Limb (tissue), 2 donors: ENCODE measurements around the gene CTNNA1.
"Not testable (repeated sequence)": the region's sequence is repeated elsewhere in the genome, so short reads cannot be mapped to it uniquely, and the experiment has no call there.

ENCODE experiments used
- DNase-seq, 2 donors: peaks; one replicate each; pipeline ENCODE4 v3.0.0-alpha.2; 2016; ENCODE audit errors: extremely low spot score in 2 of 2

The CTNNA1 gene

GRCh38 chr5:138898299-138898698 lies 145.1 kb downstream of the CTNNA1 start:
- no peak for DNase-seq

DNA sequence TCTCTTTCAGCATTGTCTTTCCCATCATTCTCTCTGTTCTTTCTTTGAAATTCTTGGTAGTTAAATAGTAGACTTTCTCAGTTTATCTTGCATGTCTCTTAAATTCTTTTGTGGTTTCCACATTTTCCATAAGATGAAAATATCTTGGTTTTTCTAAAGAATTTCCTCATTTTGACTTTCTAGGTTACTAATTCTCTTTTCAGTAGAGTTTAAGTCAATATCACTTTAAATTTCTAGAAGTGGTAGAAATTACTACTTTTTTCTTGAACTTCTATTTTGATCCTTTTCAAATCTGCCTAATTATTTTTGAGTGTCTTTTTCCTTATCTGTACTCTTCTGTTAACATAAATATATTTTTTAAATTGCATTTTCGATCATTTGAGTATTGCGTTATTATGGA lies 145.5 kb downstream of the CTNNA1 start:
- no peak for DNase-seq

DNA sequence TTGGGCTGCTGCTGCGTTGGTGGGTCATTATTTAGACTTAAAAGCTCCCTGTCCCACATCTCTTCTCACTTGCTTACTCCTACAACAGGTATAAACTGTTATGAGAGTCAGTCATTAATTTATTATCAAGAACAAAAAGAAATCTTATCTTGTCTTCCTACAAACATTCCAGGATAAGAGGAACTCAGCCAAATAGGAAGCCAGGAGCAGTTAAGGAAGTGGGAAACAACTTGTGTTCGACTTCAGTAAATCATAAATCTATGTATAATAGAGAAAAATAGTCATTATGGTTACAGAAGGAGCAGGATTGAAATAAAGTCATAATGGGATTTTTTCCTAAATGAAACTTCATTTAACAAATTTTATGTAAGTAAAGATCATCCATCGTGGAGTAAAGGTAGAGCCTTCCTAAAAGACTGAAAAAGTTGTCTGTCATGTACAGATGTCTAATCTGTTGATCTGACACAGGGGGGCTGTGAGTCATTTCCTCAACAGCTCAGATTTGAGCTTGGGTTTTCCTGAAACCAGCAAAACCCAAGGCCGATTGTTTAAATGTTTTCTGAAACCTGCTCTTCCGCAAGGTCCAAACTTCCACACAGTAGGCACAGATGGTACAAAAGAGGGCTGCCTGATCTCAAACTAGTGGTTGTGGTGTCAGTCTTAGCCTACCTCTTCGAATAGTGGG lies 147.2 kb downstream of the CTNNA1 start:
- no peak for DNase-seq

DNA sequence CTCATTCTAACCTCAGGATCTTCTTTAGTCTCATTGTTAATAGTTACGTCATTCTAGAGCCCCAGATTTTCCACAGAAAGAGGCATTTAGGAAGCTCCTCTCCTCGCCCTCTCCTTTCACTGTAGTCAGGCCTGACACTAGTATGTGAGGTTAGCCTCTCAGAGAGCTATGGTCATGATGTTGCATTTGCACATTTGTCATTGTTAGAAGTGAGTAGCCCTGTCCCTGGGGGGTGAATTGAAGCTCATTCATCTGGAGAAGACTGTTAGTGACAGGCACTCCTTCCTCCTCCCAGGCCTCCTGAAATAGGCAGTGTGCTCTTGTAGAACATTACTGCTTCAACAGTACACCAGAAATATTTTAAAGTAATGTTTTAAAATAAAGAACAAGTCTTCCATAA lies 148.5 kb downstream of the CTNNA1 start:
- no peak for DNase-seq

DNA sequence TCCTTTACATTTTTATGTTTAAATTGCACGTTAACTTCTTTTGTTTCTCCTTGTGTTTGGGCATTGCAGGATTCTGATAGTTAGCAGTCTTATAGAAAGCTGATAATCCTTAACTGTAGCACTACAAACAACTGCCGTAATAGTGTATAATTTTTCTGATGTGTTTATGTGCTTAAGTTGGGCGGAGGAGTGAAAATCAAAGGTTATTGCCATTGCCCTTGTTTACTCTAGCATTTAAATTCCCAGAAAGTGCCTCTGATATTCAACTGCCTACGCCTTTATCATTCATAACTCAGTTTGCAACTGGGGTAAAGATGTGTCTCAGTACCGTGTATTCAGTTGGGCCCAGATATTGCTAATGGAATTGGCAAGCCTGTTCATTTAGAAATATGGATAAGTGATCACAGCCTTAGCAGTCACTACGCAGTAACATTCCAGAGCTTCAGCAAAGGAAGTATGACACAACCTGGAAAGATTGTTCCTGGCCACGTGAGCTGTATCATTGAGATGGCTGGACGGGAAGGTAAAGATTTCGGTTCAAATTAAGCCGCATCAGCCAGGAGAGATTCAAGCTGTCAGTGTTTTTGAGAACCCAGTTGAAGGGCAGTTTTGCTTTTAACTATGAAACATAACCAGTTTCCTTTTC lies 150.0 kb downstream of the CTNNA1 start:
- peak in 1 of 2 donors; percentile 10 for DNase-seq

GRCh38 chr5:138905541-138905940 lies 152.3 kb downstream of the CTNNA1 start:
- no peak for DNase-seq

- DNase-seq, result no peak
Measured at GRCh38 chr5:138909734-138910133, 156.5 kb downstream of the CTNNA1 start.

DNA sequence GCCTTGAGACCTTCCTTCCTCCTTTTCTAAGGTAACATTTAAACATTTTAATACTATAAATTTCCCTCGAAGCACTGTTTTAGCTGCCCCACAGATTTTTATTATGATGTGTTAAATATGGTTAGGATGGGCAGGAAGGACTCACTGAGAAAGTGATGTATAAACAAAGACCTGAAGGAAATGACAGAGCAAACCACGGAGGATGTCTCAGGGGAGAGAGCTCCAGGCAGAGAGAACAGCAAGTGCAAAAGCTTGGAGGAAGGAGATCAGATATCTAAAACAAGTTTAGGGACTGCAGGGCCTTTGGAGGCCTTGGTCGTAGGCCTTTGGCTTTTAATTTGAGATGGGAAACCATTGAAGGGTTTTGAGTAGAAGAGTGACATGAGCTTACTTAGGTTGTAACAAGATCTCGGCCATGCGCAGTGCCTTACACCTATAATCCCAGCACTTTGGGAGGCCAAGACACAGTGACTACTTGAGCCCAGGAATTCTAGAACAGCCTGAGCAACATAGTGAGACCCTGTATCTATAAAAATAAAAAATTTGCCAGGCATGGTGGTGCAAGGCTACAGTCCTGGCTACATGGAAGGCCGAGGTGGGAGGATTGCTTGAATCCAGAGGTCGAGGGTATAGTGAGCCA lies 157.4 kb downstream of the CTNNA1 start:
- DNase-seq, result no peak

- no peak for DNase-seq
Measured at GRCh38 chr5:138911441-138911840, 158.2 kb downstream of the CTNNA1 start.

DNA sequence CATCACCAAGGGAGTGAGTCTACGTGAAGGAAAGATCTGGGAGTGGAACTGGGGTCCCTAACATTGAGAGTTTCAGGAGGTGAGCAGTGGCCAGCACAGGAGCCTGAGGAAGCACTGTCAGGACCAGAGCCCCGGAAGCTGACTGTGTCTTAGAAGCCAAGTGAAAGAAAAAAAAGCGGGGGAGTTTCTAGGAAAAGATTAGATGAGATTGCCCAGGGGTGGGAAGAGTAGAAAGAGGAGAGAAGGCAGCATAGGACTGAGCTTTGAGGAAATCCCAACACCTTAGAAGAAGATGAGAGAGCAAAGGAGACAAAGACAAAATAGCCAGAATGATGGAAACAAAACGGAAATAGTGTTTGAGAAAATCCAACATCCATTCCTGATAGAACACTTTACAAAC lies 158.9 kb downstream of the CTNNA1 start:
- no peak for DNase-seq

- DNase-seq, result no peak
Measured at GRCh38 chr5:138913773-138914172, 160.5 kb downstream of the CTNNA1 start.

DNA sequence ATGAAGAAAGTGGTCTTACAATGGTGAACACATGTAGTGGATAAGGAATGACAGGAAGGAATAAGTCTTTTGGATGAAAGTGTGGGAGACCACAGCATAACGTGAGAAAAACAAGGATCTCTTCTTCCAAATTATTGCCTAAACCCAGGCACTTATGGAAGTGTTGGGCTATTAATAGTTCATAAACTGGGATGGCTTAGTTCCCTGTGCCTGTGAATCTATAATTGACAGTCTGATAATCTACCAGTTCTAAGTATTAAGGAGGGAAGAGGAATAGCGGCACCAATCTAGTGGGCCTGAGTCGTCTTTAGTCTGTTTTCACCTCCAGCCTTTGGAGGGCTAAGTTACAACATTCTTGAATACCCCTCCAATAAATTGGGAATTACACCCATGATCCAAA lies 161.1 kb downstream of the CTNNA1 start:
- no peak for DNase-seq

DNA sequence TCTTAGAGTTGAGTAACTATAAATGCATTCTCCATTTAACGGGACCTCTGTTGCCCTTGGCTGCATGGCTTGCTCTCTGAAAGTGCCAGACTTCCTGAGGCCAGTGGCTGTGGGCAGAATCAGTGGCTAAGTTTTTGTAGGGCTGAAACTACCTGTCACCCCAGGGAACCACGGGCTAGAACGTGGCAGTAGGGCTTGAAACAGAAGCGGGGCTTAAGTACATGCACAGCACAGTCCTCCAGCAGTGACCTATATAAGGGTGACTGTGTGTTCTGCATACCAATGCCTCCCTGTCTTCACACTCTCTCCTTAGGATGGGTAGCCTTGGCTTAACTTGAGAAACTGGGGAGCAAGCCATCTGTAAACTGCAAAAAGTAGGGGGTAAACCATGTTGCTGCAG lies 165.5 kb downstream of the CTNNA1 start:
- no peak for DNase-seq

- DNase-seq, result no peak
Measured at GRCh38 chr5:138920181-138920580, 167.0 kb downstream of the CTNNA1 start.

GRCh38 chr5:138921362-138921761 lies 168.1 kb downstream of the CTNNA1 start:
- not testable (repeated sequence) for DNase-seq

GRCh38 chr5:138922494-138922893 lies 169.3 kb downstream of the CTNNA1 start:
- DNase-seq, result no peak

DNA sequence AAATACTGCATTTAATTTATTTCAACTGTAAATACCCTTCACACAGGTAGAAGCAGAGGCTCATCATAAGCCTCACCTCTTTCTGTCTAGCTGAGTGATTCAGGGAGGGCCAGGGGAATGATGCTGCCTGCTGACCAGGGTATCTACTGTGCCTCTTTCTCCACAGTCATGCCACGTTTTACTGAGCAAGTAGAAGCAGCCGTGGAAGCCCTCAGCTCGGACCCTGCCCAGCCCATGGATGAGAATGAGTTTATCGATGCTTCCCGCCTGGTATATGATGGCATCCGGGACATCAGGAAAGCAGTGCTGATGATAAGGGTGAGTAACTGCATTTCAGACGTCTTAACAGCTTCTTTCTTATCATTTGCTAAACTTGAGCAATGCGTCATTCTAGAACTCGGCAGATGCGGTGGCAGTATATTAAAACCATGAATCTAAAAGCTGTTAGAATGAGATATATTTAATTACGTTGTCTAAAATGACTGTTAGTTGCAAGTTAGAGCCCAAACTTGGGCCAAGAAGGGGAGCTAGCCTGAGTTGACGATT lies 171.9 kb downstream of the CTNNA1 start:
- no peak for DNase-seq

DNA sequence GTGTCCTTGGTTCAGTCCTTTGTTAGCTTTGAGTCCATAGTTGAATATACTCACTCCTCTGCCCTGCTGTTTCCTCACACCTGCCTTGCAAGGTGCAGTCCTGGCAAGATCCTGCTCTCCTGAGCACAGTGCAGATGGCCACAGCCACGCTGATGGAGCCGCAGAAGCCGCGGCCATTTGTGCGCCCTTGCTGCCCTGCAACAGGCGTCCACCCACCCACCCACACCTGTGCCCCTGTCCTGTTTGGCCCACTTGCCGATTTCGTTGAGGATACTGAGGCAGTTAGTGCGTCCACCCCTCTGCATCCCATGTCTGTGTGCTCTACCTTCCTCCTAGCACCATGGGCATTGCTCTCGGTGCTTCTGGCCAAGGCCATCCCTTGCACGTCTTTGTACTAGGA lies 173.0 kb downstream of the CTNNA1 start:
- DNase-seq, result no peak

DNA sequence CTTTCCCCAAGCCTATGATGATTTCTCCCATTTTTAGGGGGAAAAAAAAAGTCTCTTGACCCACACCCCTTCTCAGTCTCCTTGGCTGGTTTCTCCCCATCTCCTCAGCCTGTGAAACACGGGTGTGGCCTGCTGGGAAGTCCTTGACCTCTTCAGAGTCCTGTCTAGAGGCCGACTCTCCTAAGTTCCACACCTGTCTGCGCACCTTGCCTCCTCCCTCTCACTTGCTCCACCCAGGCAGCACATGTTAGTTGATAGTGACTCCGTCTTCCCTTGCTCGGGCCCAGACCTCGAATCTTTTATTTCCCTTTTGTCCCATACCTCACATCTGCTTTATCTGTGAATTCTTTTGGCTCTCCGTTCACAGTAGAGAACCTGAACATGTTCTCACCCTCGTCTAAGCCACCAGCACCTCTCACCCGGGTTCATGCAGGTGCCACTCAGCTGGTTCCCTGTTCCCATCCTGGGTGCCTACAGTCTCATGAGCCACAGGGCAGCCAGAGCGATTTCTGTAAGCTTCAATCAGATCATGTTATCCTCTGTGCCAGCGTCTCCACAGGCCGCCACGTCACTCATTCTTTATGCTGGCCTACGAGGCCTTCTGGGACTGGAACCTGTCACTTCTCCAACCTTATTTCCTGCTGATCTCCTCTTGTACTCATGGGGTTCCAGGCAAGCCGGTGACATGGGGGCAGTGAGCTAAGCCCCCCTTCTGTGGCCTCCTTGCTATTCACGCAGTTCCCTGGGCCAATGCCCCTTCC lies 173.6 kb downstream of the CTNNA1 start:
- no peak for DNase-seq

DNA sequence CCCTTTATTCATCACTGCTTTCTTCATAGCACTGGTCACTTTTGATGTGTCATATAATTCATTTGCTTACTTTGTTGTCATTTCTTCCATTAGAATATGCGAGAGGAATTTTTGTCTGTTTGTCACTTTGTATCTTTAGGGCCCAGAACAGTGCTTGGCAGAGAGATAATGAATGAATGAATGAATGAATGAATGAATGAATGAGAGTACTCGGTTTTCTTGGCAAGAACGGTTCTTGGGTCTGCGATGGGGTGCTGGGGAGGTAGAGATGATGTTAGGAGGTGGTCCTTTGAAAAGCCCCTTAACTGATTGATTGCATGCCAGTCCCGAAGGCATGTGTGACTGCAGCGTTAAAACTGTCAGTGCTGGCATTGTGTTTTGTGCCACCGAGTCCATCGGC lies 174.3 kb downstream of the CTNNA1 start:
- DNase-seq, result no peak

- DNase-seq, result no peak
Measured at GRCh38 chr5:138927979-138928378, 174.8 kb downstream of the CTNNA1 start.

- DNase-seq, result no peak
Measured at GRCh38 chr5:138929571-138929955, 176.3 kb downstream of the CTNNA1 start.
